CD4-positive, alpha-beta T cell treated with Interferon gamma for 1 hour (primary cell): Measurements from ENCODE around the gene PBX2.
A peak's percentile ranks its signal among the peaks of the same experiment; 100 is the strongest.

ENCODE experiments used
- DNase-seq: peaks from one replicate; pipeline ENCODE4 v3.0.0-alpha.2; 2020

Gene PBX2

GRCh38 chr6:32170294-32170693 lies 19.7 kb downstream of the PBX2 start:
- DNase-seq: no peak

DNA sequence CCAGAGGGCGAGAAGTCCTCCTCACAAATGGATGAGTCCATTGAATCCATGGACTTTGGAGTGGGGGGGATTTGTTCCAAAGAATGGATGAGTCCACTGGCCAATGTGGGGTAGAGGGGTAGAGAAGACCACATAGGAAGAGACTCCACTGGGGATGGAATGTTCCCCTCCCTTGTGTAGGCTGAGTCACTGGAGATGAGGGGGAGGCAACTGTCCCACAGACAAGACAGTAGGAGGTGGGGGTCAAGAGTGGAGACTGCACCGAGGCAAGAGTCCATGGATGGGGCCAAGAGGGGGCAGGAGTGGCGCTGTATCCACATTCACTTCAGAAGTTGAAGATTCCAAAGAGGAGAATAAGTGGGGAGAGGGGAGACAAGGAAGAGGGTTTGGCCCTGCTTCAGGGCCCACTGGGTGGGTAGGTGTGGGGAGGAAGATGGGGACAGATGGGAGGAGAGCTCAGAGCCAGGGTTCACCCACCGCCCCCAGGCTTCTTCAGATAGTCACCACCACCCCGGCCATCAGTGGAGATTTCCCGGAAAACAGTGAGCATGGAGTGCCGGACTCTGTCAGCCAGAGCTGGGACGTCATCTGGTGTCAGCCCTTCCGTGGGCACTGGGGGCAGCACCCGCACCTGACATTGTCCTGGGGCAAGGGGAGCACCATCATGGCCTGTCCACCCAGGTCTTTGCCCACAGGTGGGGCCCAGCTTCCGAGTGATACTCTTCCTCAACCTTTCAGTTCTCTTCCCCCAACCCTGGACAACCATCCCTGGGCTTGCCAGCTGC lies 21.0 kb downstream of the PBX2 start:
- no peak for DNase-seq

DNA sequence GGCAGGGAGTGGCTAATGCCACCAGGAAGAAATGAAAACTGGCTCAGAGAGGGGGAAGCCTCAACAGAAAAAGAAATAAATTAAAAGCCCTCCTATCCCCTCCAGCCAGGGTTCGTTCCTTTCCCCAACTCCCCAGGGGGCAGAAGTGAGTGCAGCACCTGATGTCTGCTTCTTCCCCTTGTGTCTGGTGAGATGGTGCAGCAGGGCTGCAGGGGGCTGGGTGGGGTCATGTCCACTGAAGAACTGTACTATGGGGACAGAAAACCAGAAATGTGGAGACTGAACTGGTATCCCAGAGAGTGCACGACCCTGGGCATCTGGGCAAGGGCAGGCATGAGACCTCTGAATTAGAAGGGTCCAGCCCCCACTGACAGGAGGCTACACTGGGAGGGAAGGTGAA lies 21.7 kb downstream of the PBX2 start:
- no peak for DNase-seq

DNA sequence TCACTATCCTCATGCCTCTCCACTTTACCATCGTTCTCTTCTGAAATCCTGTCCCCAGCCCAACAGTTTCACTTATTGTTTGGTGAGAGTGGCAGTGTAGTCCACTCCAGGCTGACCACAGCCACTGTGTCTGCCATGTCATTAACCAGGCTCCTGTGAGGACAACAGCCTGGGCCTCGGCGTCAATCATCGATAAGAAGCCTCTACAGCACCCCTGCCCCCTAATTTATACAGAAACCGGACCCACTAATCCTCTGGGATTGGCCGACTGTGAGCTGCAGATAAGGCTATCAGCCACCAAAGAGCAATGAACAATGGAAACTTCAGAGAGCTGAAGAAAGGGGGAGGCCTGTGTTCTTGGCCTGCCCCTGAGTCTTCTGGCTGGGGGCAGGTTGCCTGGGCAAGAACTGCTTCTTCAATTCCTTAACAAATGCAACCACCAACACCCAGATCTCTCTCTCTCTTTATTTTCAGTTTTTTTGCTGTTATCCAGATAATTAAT lies 22.2 kb downstream of the PBX2 start:
- DNase-seq: no peak

GRCh38 chr6:32167154-32167760 lies 22.7 kb downstream of the PBX2 start:
- DNase-seq: no peak

- no peak for DNase-seq
Measured at GRCh38 chr6:32166411-32167061, 23.5 kb downstream of the PBX2 start.

DNA sequence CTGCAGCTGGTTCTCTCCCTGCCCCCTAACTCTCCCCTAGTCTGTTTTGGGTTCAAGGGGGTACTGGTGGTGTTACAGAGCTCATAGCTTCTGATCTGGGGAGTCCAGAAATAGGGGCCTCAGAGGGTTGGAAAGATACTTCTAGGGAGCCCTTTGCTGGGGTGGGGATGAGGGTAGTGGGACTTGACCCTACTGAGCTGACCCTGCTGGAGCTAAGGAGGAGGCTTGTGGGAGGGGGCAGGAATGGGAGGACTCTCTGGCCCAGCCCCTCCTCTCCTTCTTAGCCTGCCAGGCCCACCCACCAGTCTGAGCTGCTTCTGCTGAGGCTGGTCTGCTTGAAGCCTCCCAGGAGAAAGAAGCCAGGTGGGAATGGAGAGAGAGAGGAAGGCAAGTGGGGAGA lies 25.7 kb downstream of the PBX2 start, which contains the start of gene EGFL8:
TSS of gene EGFL8 (plus strand) at position 301 of the 400 bp plus-strand sequence. CDS start 1,571 bp downstream, outside the sequence.
- no peak for DNase-seq

DNA sequence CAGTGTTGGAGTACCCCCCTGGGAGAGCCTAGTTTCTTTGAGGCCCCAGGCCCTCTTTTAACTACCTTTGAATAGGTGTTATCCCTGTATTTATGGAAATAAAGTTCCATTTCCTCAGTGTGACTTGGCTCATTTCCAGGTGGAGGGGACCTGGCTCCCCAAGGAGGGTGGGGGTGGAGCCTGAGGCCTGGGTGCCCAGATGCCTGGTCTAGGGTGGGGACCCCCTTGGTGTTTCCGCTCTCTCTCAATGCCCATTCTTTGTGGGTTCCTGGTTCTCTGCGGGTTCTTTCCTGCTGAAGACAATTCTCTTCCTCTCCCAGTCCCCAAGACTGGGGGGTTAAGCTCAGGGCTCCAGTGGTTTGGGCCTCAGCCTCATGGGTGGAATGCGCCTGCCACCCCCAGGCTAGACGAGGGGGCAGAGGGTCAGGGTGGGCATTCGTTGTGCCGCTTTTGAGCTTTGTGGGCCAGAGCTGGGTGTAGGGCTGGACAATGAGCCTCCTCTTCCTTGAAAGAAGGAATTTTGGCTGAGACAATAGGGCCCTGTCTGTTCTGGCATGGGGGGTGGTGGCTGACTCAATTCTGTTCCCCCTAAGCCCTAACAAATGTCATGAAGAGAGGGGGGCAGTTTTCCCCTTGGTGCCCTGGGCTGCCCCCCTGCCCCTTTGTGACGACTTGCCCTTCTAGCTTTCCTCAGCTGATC lies 26.3 kb downstream of the PBX2 start:
- no peak for DNase-seq

DNA sequence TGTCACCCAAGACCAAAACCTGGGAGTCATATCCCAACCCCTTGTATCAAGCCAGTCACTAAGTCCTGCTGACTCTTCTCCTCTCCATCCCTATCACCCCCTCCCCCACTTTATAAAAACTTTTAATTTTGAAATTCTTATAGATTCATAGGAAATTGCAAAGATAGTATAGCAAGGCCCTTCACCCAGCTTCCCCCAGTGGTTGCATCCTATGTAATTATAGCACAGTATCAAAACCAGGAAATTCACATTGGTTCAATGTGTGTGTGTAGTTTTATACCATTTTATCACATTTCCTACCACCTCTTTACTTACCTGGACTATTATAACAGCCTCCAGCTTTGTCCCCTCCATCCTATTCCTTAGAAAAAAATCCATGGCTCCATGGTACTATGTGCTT lies 31.9 kb downstream of the PBX2 start:
- DNase-seq: no peak

DNA sequence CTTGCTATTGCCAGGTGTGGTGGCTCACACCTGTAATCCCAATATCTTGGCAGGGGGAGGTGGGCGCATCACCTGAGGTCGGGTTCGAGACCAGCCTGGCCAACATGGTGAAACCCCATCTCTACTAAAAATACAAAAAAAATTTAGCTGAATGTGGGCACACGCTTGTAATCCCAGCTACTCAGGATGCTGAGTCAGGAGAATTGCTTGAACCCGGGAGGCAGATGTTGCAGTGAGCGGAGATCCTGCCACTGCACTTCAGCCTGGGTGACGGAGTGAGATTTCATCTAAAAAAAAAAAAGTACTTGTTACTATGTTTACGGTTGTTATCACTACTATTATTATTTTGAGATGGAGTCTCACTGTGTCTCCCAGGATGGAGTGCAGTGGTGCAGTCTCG lies 33.1 kb downstream of the PBX2 start:
- no peak for DNase-seq

DNA sequence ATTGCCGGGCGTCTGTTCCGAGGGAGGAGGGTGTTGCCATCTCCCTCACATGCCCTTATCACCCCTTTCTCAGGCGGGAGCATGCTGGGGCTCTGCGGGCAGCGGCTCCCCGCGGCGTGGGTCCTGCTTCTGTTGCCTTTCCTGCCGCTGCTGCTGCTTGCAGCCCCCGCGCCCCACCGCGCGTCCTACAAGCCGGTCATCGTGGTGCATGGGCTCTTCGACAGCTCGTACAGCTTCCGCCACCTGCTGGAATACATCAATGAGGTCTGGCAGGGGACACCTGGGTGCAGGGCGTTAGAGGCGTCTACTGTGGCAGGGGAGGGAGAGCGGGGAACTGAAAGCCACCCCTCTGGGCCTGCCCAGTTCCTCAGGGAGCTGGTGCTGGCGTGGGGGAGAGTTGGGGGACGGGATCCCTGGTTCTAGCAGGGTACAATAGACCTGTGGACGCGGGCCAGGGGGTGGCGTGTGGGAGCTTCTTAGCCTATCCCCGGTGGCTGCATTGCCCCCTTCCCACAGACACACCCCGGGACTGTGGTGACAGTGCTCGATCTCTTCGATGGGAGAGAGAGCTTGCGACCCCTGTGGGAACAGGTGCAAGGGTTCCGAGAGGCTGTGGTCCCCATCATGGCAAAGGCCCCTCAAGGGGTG lies 35.4 kb downstream of the PBX2 start:
- peak; percentile 70 for DNase-seq

GRCh38 chr6:32153564-32154513 lies 36.2 kb downstream of the PBX2 start, which contains the start of gene PPT2:
PPT2 (plus strand) TSS chr6:32154141; CDS start chr6:32154595, 454 bp downstream.
- peak; percentile 78 for DNase-seq

- no peak for DNase-seq
Measured at GRCh38 chr6:32152769-32153563, 37.0 kb downstream of the PBX2 start.

- no peak for DNase-seq
Measured at GRCh38 chr6:32151863-32152768, 37.9 kb downstream of the PBX2 start, which contains the start of gene PRRT1. PRRT1 (minus strand) TSS chr6:32151939; CDS start chr6:32151827, 112 bp downstream.

DNA sequence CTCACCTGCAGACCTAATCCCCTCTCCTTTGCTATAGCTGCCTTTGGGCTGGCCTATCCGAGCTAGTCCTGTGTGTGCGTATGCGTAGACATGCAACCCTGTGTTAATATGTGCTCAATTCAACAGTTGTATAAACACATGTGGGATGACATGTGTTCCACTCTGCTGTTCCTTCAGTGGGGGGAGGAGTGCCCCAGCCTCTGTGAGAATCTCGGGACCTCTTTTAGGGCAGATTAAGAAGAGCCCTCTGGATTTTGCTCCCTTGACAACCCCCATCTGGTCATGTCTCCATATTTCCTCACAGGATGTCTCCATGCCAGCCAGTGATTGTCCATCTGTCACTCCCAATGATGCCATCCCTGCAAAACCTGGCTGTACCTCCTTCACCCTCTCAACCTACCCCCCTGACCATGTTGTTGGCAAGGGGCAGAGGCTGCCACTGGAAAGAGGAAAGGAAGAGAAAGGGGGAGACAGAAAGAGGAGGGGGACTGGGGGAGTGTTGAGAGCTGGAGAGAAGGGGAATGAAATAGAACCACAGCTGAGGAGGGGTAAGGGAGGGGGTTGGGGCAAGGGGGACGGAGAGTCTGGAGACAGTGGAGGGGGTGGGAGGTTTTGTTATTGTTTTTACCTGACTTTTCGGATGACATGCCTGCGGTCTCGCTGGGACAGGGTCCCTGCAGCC lies 38.7 kb downstream of the PBX2 start:
- DNase-seq: no peak

- DNase-seq: no peak
Measured at GRCh38 chr6:32149932-32150870, 39.8 kb downstream of the PBX2 start.

DNA sequence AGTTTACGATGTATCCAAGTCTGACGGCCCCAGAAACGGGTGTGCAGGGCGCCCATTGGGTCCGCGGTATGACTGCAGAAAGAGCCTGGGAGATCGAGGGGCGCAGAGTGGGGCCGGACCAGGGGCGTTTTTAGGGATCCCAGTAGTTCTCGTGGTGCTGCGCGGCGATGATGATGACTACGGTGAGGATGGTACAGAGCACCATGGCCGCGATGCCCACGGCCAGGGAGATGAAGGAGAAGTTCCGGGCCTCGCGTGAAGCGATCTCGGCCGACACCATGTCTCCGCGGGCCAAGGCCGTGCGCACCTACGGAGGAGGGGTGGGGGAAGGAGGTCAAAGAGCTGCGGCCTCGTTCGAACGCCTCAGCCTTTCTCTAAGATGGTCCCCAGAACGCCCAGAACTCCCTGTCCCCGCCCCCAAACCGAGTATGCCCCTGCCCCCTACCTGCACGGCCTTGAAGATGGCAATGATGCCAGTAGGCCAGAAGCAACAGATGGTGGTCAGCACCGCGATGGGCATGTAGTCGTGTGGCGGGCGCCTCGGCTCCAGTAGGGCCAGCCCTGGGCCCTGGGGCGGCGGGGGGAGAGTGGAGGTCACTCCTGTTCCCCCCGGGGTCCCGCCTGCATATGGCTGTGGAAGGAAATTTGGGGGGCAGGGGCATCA lies 40.8 kb downstream of the PBX2 start:
- no peak for DNase-seq
